PC-3 (cell line): ENCODE measurements around the gene R3HCC1L.

ENCODE experiments used
- EZH2phosphoT487 ChIP-seq: fragments of 300-600 bp; sonication (generic); IDR thresholded peaks from 2 replicates; pipeline ENCODE4 v1.6.1; 2018; ENCODE audit warnings: mild to moderate bottlenecking, antibody characterized with exemption, low read length, borderline replicate concordance
- TF ChIP-seq, protein P1 (sequence below): fragments of 300-600 bp; sonication (generic); conservative IDR thresholded peaks from 2 replicates; pipeline ENCODE4 v1.5.1; 2017; ENCODE audit warnings: antibody characterized with exemption, low read depth, mild to moderate bottlenecking, low read length

DNA sequence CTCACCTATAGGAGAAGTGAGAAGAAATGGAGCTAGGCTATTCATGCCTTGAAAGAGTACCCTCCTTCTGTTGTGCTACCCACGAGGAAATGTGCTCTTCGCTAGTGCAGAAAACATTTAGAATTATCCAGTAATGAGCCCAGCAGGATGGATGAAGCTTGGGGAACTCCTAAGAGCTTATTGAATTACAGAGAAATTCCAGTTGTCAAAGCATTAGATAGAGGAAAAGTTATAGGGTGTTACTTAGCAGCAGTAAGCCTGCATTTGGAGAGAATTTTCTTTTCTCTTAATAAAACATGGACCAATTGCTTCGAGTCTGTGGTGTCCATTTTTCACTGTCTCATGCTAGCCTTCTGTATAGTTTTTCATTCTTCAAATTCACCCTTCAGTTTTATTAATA is 5.0 kb downstream of the R3HCC1L start:
- TF ChIP-seq, protein P1, sequence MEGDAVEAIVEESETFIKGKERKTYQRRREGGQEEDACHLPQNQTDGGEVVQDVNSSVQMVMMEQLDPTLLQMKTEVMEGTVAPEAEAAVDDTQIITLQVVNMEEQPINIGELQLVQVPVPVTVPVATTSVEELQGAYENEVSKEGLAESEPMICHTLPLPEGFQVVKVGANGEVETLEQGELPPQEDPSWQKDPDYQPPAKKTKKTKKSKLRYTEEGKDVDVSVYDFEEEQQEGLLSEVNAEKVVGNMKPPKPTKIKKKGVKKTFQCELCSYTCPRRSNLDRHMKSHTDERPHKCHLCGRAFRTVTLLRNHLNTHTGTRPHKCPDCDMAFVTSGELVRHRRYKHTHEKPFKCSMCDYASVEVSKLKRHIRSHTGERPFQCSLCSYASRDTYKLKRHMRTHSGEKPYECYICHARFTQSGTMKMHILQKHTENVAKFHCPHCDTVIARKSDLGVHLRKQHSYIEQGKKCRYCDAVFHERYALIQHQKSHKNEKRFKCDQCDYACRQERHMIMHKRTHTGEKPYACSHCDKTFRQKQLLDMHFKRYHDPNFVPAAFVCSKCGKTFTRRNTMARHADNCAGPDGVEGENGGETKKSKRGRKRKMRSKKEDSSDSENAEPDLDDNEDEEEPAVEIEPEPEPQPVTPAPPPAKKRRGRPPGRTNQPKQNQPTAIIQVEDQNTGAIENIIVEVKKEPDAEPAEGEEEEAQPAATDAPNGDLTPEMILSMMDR, result no peak
- no peak for TF ChIP-seq EZH2phosphoT487
